ENCODE measurements around the gene HBB. TPM values are rescaled to one million over a fixed set of nuclear protein-coding genes. Genes with fewer than 3 reads are reported as not detected.
A peak's percentile ranks its signal among the peaks of the same experiment; 100 is the strongest.

Gene HBB
- total RNA-seq, 1 experiment from 2014 or later = not detected

- Histone ChIP-seq H2BK120ac (ENCODE audit: low read depth, low read length, poor library complexity, severe bottlenecking) (no peak overlapping the region), H3K27ac (ENCODE audit: insufficient read length, low read depth, low read length) (no peak overlapping the region), H4K8ac (replicated peaks; ENCODE audit: insufficient read length, low read depth, low read length) (no peak overlapping the region), H2AK5ac (ENCODE audit: insufficient read length, low read length) (no peak overlapping the region), H3T11ph (ENCODE audit: low read length) (no peak overlapping the region), H2BK5ac (ENCODE audit: insufficient read length, low read length) (no peak overlapping the region), H3K18ac (ENCODE audit: insufficient read length, low read depth, low read length) (no peak overlapping the region), H2AFZ (ENCODE audit: low read length) (no peak overlapping the region), H3K14ac (ENCODE audit: insufficient read depth, low read length) (no peak overlapping the region), H3K56ac (ENCODE audit: insufficient read length, low read depth, low read length) (no peak overlapping the region), H3K9ac (ENCODE audit: extremely low read depth, insufficient read length, low read length) (no peak overlapping the region), H2BK15ac (ENCODE audit: low read depth, low read length) (no peak overlapping the region), H3K23ac (ENCODE audit: insufficient read length, low read depth, low read length) (no peak overlapping the region), H3K23me2 (ENCODE audit: insufficient read length, low read depth, low read length, poor library complexity, severe bottlenecking) (no peaks in the 10 kb centered on the region), H2BK12ac (ENCODE audit: insufficient read length, low read depth, low read length) (no peak overlapping the region), H3K4me2 (ENCODE audit: insufficient read depth, insufficient read length, low read length) (no peak overlapping the region), H3K9me3 (ENCODE audit: control insufficient read depth, low read depth, low read length) (no peaks in the 10 kb centered on the region), H3K4me1 (ENCODE audit: insufficient read depth, low read length) (no peaks in the 10 kb centered on the region), H4K91ac (ENCODE audit: insufficient read length, low read depth, low read length) (no peak overlapping the region), H4K5ac (ENCODE audit: insufficient read length, low read depth, low read length) (no peak overlapping the region), H3K4ac (ENCODE audit: low read depth, low read length) (no peak overlapping the region), H3K27me3 (ENCODE audit: insufficient read depth, low read length) (no peaks in the 10 kb centered on the region), H3K79me1 (ENCODE audit: insufficient read depth, low read depth, low read length, poor library complexity, severe bottlenecking) (no peaks in the 10 kb centered on the region), H4K20me1 (ENCODE audit: control insufficient read depth, insufficient read depth, insufficient read length) (no peaks in the 10 kb centered on the region), H2BK20ac (ENCODE audit: low read depth, low read length, poor library complexity, severe bottlenecking) (no peak overlapping the region), H3K79me2 (ENCODE audit: insufficient read depth, low read length) (no peaks in the 10 kb centered on the region)
- no peak overlapping the region for H3K27ac Mint-ChIP-seq
- WGBS (ENCODE audit: extremely low coverage, insufficient read length, low lambda C conversion rate) = no CpG with 5 or more reads among the region's 5 CpGs
- no peak overlapping the region for H3K4me3 Mint-ChIP-seq
- H3K4me1 Mint-ChIP-seq = peaks cover 0 to 3% of the 10 kb centered on the region in 2 experiments; a peak in 3 of 4 replicates
- DNase-seq = peak; percentile 40
- peaks cover 0 to 3% (median 0%) of the 10 kb centered on the region in 3 experiments; a peak in 2 of 7 replicates for H3K36me3 Mint-ChIP-seq (ENCODE audit: insufficient read depth in 1 of 3, low read depth in 3 of 3)
- no peak for TF ChIP-seq CTCF (conservative IDR thresholded peaks at IDR 0.05)
- no peaks in the 10 kb centered on the region; the same call in 1 of the 2 replicates for H3K27me3 Mint-ChIP-seq (ENCODE audit: low read depth)
- H3K9me3 Mint-ChIP-seq = peaks cover 7 to 9% of the 10 kb centered on the region in 2 experiments; a peak in 3 of 5 replicates
These were observed 30.8 kb downstream of the HBB start for GRCh38 chr11:5196067-5196466.

All from H9 (cell line).